GM06990 (cell line): ENCODE results near the gene AGO4.

ENCODE experiments used
- DNase-seq: peaks from one replicate; pipeline ENCODE4 v3.0.0-alpha.2; 2011; ENCODE audit not compliant: insufficient read length; ENCODE audit errors: extremely low read depth
- H3K27me3 ChIP-seq: replicated peaks from 2 replicates; pipeline ENCODE4 v1.6.0; 2011; ENCODE audit warnings: low read length; ENCODE audit not compliant: control insufficient read depth, insufficient read depth
- H3K36me3 ChIP-seq: 2 replicates; pipeline ENCODE4 v1.5.1; 2011; ENCODE audit warnings: low read length; ENCODE audit not compliant: control insufficient read depth, insufficient read depth
- H3K4me3 ChIP-seq: replicated peaks from 2 replicates; pipeline ENCODE4 v1.5.1; 2011; ENCODE audit warnings: low read depth, mild to moderate bottlenecking, control low read depth, low read length
- CTCF ChIP-seq: IDR thresholded peaks from 2 replicates; pipeline ENCODE4 v1.5.1; 2011; ENCODE audit warnings: low read length, control low read depth, mild to moderate bottlenecking, inconsistent platforms; ENCODE audit not compliant: insufficient read depth, poor library complexity, severe bottlenecking

The AGO4 gene

GRCh38 chr1:35893051-35893879, 85.4 kb downstream of the AGO4 start:
- Histone ChIP-seq H3K36me3 (no peaks in the 10 kb centered on the region; the same call in none of the 2 replicates), H3K27me3 (no peaks in the 10 kb centered on the region), H3K4me3 (no peak overlapping the region)
- TF ChIP-seq CTCF = no peak
- no peak for DNase-seq

- no peaks in the 10 kb centered on the region for H3K27me3 ChIP-seq
- no peak overlapping the region for H3K4me3 ChIP-seq
- no peaks in the 10 kb centered on the region; the same call in none of the 2 replicates for H3K36me3 ChIP-seq
- TF ChIP-seq CTCF = no peak
- peak; percentile 39 for DNase-seq
These were observed 86.4 kb downstream of the AGO4 start for GRCh38 chr1:35894183-35894582.

- TF ChIP-seq CTCF = no peak
- H3K27me3 ChIP-seq = no peaks in the 10 kb centered on the region
- DNase-seq = no peak
- H3K36me3 ChIP-seq = no peaks in the 10 kb centered on the region; the same call in none of the 2 replicates
- no peak overlapping the region for H3K4me3 ChIP-seq
These were observed 86.8 kb downstream of the AGO4 start for GRCh38 chr1:35894656-35895055.

GRCh38 chr1:35899941-35900340, 92.1 kb downstream of the AGO4 start:
- no peak overlapping the region for H3K4me3 ChIP-seq
- peak; percentile 20 for TF ChIP-seq CTCF
- DNase-seq = no peak
- no peaks in the 10 kb centered on the region for H3K27me3 ChIP-seq
- H3K36me3 ChIP-seq = peaks cover 1% of the 10 kb centered on the region

GRCh38 chr1:35901235-35901634, 93.4 kb downstream of the AGO4 start:
- Histone ChIP-seq H3K4me3 (no peak overlapping the region), H3K27me3 (no peaks in the 10 kb centered on the region), H3K36me3 (peaks cover 2% of the 10 kb centered on the region)
- no peak for DNase-seq
- TF ChIP-seq CTCF = no peak
